ENCODE data around the gene ZDHHC5. TPM values are rescaled to one million over a fixed set of nuclear protein-coding genes. Genes with fewer than 3 reads are reported as not detected.

ZDHHC5 gene
- total and polyA plus RNA-seq, 2 of the 13 experiments (the other 11 are each of a cell fraction or from before 2014, with no cell fraction given): 26.6 to 34.0 TPM

DNA sequence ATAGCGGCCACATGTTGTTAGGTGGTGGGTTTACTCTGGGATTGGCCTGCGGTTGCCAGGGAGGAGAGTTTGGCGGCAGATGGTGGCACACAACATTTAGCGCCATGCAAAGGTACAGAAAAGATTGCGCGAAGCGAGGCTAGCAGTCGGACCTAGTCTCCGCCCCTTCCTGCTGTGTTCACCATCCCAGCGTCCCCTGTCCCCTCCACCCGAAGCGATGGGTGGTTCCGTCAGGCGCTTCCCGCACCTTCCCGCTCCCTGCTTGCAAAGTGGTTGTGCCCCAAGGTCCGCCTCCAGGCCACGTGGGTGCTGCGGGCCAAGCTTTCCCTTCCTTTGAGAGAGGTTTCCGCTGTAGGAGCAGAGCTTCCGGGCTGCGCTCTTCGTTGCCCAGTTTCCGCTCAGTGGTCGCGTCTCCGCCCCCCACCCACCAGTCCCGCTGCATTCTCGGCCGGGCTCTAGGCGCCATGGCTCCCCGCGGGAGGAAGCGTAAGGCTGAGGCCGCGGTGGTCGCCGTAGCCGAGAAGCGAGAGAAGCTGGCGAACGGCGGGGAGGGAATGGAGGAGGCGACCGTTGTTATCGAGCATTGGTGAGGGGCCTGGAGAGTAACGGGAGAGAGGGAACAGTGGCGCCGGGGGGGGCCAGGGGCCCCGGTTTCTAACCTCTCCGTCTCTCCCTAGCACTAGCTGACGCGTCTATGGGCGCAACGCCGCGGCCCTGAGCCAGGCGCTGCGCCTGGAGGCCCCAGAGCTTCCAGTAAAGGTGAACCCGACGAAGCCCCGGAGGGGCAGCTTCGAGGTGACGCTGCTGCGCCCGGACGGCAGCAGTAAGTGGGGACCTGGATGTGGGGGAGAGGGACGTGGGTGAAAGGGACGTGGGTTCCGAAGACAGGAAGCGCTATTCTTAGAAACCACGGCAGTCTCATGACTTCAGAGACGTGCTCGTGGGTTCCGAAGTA is 73.5 kb downstream of the ZDHHC5 start, which contains the start of gene SELENOH (continued):
- no peak for TF ChIP-seq SMARCC2 (IDR thresholded peaks at IDR 0.05)
- no peak for TF ChIP-seq NAIF1 (CRISPR knock-in tag; IDR thresholded peaks at IDR 0.05; ENCODE audit: borderline replicate concordance)
- no peak for TF ChIP-seq ZNF432 (CRISPR knock-in tag; IDR thresholded peaks at IDR 0.05; ENCODE audit: borderline replicate concordance)
- peak; percentile 45; the same call in 1 of the 2 replicates for TF ChIP-seq GATA4 (IDR thresholded peaks at IDR 0.05; ENCODE audit: borderline replicate concordance, low read depth)
- no peak for TF ChIP-seq HOMEZ (CRISPR knock-in tag; IDR thresholded peaks at IDR 0.05; ENCODE audit: low read depth)
- TF ChIP-seq HOXA7 (CRISPR knock-in tag; IDR thresholded peaks at IDR 0.05): no peak
- no peak for TF ChIP-seq NFIC (IDR thresholded peaks at IDR 0.05; ENCODE audit: low read length)
- TF ChIP-seq ZNF816 (CRISPR knock-in tag; IDR thresholded peaks at IDR 0.05; ENCODE audit: borderline replicate concordance): no peak
- peak; percentile 70; the same call in 1 of the 2 replicates for TF ChIP-seq ZNF619 (CRISPR knock-in tag; IDR thresholded peaks at IDR 0.05)
- no peak; the same call in 1 of the 2 replicates for TF ChIP-seq ZNF557 (CRISPR knock-in tag; IDR thresholded peaks at IDR 0.05)
- TF ChIP-seq LCORL (IDR thresholded peaks at IDR 0.05): no peak
- no peak for TF ChIP-seq LCORL (CRISPR knock-in tag; IDR thresholded peaks at IDR 0.05)
- no peak for TF ChIP-seq SMARCE1 (IDR thresholded peaks at IDR 0.05; ENCODE audit: borderline replicate concordance)
- TF ChIP-seq DRAP1 (CRISPR knock-in tag; IDR thresholded peaks at IDR 0.05): 0 out of 2 replicates have a peak, but pooled peaks have one; percentile 33
- no peak for TF ChIP-seq AHR (CRISPR knock-in tag; IDR thresholded peaks at IDR 0.05)
- peak; percentile 65; the same call in 1 of the 2 replicates for TF ChIP-seq ATF2 (CRISPR knock-in tag; IDR thresholded peaks at IDR 0.05)
- TF ChIP-seq CERS6 (CRISPR knock-in tag; IDR thresholded peaks at IDR 0.05): no peak
- no peak for TF ChIP-seq ZNF570 (CRISPR knock-in tag; IDR thresholded peaks at IDR 0.05; ENCODE audit: borderline replicate concordance)
- TF ChIP-seq, protein P1, sequence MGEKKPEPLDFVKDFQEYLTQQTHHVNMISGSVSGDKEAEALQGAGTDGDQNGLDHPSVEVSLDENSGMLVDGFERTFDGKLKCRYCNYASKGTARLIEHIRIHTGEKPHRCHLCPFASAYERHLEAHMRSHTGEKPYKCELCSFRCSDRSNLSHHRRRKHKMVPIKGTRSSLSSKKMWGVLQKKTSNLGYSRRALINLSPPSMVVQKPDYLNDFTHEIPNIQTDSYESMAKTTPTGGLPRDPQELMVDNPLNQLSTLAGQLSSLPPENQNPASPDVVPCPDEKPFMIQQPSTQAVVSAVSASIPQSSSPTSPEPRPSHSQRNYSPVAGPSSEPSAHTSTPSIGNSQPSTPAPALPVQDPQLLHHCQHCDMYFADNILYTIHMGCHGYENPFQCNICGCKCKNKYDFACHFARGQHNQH (CRISPR knock-in tag; IDR thresholded peaks at IDR 0.05): 0 out of 2 replicates have a peak, but pooled peaks have one; percentile 59
- TF ChIP-seq ZNF772 (CRISPR knock-in tag; IDR thresholded peaks at IDR 0.05): peak; percentile 83; the same call in 1 of the 2 replicates
- TF ChIP-seq PCBP2 (optimal IDR thresholded peaks at IDR 0.05; ENCODE audit: low read depth, low read length, poor library complexity, severe bottlenecking): no peak
- TF ChIP-seq NR2F1 (CRISPR knock-in tag; IDR thresholded peaks at IDR 0.05): 0 out of 4 replicates have a peak, but pooled peaks of 1 of the 2 experiments have one; percentile 13
- TF ChIP-seq HOXD1 (CRISPR knock-in tag; IDR thresholded peaks at IDR 0.05): no peak
